Skin epidermis (tissue), 12 donors: ENCODE data around the gene NECAB2.
A peak's percentile ranks its signal among the peaks of the same experiment; 100 is the strongest.

Experiments
- H3K27ac ChIP-seq, 21 experiments: fragments of 200-600 bp; sonication (generic) in 11 of 21; one replicate each; pipeline ENCODE4 v1.5.0; 2020; ENCODE audit warnings: mild to moderate bottlenecking in 3 of 21, inconsistent platforms in 2 of 21, moderate library complexity in 2 of 21
- H3K4me3 ChIP-seq, 7 experiments: fragments of 200-600 bp; sonication (generic) in 2 of 7; one replicate each; pipeline ENCODE4 v1.5.0; 2020; ENCODE audit warnings: inconsistent platforms in 2 of 7, mild to moderate bottlenecking in 2 of 7, moderate library complexity in 1 of 7

The NECAB2 gene

GRCh38 chr16:83967838-83968305 lies at the start of gene NECAB2:
Gene NECAB2 (plus strand): TSS chr16:83968244. CDS start chr16:83968649, 405 bp downstream.
- Histone ChIP-seq H3K4me3 (peak within 1 kb of the TSS in 1 of 7 experiments; percentile 19), H3K27ac (no peak within 1 kb of the TSS)

GRCh38 chr16:83920894-83921491 lies 47.1 kb upstream of the NECAB2 start:
- Histone ChIP-seq H3K27ac (no peak overlapping the region), H3K4me3 (no peak overlapping the region)

DNA sequence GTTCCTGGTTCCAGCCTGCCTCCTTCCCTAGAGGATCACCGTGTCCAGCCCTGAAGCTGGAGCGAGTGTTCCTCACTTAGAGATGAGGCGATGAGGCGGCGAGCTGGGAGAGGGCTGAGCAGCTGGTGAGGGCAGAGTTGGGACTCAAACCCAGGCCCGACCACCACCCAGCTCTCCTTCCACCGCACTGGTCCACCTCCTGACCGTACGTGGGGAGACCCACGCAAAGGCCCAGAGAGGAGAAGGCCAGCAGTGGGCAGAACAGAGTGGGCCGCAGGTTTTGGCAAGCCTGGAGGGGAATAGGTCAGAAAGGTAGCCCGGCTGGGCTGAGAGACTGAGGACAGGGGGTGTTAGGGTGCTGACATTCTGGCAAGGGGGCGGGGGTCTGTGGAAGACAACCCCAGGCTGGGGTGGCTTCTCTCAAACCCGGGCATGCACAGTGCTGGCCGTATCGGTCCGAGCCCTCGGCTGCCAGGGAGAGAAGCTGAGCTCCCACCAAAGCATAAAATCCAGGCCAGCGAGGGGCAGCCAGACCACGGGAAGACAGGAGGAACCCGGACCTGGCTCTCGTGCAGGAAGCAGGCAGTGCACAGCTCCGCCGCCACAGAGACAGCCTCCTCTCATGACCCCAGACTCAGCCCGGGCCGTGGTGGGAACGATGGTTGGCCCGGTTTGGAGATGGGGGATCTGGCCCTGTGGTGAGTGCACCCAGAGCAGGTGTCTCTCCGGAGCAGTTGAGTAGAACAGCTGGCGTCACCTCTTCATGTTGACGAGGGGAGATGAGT lies 44.3 kb upstream of the NECAB2 start:
- no peak overlapping the region for H3K4me3 ChIP-seq
- no peak overlapping the region for H3K27ac ChIP-seq

- no peak overlapping the region for H3K27ac ChIP-seq
- no peak overlapping the region for H3K4me3 ChIP-seq
These were observed 43.4 kb upstream of the NECAB2 start for GRCh38 chr16:83924686-83925085.

GRCh38 chr16:83925095-83925905 lies 42.7 kb upstream of the NECAB2 start:
- no peak overlapping the region for H3K4me3 ChIP-seq
- no peak overlapping the region for H3K27ac ChIP-seq

DNA sequence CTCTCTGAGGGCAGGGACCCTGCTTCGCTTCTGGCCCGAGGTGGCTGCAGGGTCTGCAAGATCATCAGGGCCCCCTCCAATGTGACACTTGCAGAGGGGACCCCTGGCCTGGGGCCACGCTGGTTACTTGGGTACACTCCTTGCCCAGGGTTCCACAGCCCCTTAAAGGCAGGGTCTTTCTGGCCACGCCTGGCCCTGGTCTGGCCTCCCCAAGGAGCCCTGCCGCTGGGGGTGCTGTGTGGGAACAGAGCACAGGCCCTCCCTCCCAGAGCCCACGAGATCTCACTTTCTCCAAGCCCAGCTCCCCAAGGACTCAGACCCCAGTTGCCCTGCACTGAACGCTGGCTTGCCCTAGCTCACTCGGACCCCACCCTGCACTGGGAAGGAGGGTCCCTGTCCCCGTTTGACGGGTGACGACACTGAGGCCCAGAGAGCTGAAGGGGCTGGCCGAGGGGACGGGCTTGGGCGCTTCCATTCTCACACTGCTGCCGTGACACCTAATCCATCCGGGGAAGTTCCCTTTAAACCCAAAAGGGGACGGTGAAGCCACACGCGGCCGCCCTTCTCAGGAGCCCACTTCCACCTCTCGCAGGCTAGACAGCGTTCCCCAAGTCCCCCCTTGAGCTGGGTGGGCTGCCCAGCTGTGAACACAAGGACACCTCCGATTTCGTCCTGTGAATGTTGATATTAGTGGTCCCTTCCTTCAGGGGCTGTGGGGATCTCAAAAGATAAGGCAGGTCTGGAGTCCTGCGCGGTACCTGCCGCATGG lies 41.9 kb upstream of the NECAB2 start:
- H3K4me3 ChIP-seq: peak overlapping the region in 1 of 7 experiments; percentile 4
- peak overlapping the region in 1 of 21 experiments; percentile 13 for H3K27ac ChIP-seq

- Histone ChIP-seq H3K27ac (peak overlapping the region in 1 of 21 experiments; percentile 13), H3K4me3 (peak overlapping the region in 4 of 7 experiments; percentile 4 to 22 (median 17))
These were observed 41.2 kb upstream of the NECAB2 start for GRCh38 chr16:83926726-83927397.

DNA sequence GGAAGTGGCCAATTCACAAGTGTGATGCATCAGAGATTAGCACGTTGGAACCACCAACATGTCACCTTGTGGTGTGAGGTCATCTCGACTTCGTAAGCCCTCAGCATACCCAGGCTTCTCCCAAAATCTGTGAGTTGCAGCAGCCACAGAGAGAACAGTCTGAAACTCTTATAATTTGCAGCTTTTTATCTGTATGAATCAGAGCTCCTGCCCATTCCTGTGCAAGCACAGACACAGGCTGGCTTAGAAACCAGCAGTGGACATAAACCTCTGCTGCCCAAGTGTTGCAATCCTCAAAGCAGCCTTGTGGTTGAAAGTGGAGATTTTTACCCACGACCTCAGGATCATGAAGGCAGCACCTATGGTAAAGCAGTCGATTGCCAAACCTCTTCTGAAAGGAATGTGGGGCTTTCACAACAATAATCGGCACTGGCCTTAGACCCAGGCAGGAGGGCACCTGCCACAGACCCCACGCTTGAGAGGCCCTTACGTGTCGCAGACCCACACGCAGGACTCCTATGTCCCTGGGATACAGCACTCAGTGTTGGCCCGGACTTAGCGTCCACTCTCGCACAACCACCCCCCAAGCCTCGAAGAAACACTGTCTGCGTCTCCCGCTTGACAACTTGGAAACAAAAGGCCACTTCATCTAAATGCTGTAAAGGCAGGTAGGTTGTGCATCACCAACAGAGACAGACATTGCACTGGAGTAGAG lies 39.5 kb upstream of the NECAB2 start:
- H3K27ac ChIP-seq: no peak overlapping the region
- H3K4me3 ChIP-seq: no peak overlapping the region

- no peak overlapping the region for H3K27ac ChIP-seq
- no peak overlapping the region for H3K4me3 ChIP-seq
These were observed 38.1 kb upstream of the NECAB2 start for GRCh38 chr16:83929811-83930555.

- Histone ChIP-seq H3K4me3 (no peak overlapping the region), H3K27ac (no peak overlapping the region)
These were observed 37.1 kb upstream of the NECAB2 start for GRCh38 chr16:83930730-83931500.

DNA sequence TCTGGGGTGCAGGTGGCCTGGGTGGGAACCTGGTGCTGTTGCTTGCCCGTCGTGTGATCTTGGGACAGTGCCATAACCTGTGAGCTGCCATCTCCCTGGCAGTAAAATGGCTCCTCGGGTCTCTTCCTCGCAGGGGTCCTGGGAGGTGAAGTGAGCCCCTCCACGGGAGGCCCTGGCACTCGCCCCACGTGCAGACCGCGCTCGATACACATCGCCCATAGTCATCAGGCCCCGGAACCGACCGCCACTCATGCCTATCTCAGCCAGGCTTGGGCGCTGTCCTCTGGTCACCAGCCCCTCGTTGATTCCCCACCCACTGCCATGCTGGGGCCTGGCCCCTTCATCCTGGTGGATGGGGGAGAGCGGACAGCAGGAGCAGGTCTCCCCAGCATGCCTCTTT lies 36.5 kb upstream of the NECAB2 start:
- Histone ChIP-seq H3K27ac (no peak overlapping the region), H3K4me3 (no peak overlapping the region)

DNA sequence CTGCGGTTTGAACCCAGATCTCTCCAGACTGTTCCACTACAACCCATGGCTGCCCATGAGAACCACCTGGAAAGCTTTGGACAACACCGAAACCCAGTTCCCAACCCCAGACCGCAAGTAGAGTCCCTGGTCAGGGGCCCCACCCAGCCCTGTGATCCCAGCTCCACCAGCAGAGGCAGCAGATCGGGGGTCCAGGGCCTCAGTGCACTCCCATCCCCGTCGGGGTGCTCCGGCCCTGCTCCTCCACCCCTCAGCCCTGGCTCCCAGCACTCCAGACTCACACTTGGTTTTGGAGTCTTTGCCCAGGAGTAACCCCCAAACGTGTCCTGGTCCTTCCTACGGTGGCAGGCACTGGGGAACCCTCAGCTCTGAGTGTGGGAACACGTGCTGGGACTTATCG lies 35.7 kb upstream of the NECAB2 start:
- no peak overlapping the region for H3K4me3 ChIP-seq
- H3K27ac ChIP-seq: no peak overlapping the region

DNA sequence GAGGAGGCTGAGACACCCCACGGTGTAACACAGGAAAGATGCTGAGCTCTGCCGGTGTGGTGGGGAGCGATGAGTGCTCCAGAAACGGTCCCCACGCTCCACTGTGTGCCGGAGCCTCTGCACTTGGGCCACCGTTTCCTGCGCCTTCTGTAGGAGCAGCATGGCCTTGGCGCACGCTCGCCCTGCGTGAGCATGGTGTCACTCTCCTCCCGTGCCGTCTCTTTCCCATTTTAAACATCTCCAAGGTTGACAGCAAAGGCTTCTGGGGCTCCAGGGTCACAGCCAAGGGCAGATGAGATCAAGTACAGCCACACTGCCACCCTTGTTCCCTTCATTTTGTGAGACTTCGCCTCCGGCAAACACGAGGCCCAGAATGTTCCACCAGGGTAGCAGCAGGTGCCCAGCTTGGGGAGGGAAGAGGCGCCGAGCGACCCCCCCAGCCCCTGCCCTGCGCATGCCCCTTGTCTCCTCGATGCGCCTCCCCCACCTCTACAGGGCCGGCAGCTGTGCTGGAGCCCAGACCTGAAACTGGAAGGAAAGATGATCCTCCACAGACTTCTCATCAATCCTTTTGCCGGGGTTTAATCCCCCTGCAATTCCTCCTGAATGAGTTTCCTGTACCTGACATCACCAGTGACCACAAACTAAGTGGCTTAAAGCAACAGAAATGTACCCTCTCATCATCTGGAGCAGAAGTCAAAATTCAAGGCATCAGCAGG lies 34.9 kb upstream of the NECAB2 start:
- Histone ChIP-seq H3K27ac (no peak overlapping the region), H3K4me3 (no peak overlapping the region)

DNA sequence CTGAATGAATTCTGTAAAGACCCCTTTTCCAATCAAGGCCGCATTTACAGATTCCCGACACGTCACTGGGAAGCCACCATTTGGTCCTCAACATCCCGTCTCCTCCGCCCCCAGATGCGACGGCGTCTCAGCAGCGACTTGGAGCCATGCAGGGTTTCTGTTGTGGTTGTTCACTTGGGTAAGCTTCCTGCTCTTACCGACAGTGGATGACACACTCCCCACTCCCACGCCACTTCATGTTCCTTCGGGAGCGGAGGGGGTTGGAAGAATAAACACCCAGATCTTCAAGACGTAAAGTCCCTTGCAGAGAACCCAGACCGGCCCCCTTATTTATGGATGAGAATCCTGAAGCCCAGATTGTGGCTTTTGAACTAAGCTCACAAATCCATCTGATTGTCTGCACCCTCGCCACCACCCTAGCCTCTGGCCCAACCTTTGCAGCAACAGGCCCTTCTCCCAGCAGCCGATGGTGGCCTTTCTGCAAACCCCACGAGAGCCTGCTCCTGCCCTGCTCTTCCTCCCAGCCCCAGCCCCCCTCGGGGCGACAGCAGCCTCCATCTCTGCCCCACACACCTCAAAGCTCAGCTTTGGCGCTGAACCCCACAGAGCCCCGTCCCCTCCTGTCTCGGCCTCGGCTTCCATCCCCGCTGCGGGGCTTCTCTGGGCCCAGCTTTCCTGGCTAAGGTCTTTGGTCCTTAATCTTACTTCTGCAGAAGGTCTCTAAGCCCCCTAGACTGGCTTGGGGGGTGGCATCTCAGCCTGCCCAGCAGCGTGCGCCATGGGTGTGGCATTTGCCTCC lies 34.0 kb upstream of the NECAB2 start:
- H3K27ac ChIP-seq: no peak overlapping the region

GRCh38 chr16:83934684-83934977 lies 33.4 kb upstream of the NECAB2 start:
- Histone ChIP-seq H3K4me3 (no peak overlapping the region), H3K27ac (no peak overlapping the region)

More for the DNA sequence above, 34.0 kb upstream of the NECAB2 start:
- H3K4me3 ChIP-seq: no peak overlapping the region
